ENCODE data around the gene ZNF106. TPM values are rescaled to one million over a fixed set of nuclear protein-coding genes. Genes with fewer than 3 reads are reported as not detected.

Gene ZNF106
- total RNA-seq, 1 donor from 2014 or later: 69.6 TPM

- DNase-seq (ENCODE audit: low read depth): no peak
- no peak for TF ChIP-seq CTCF (IDR thresholded peaks at IDR 0.05; ENCODE audit: insufficient read depth, low read depth, low read length)
- no peak for TF ChIP-seq EZH2 (IDR thresholded peaks at IDR 0.05; ENCODE audit: insufficient read depth, low read length)
- H3K4me3 ChIP-seq (ENCODE audit: insufficient read depth, low read depth, low read length): no peak overlapping the region
- no peaks in the 10 kb centered on the region for H3K4me1 ChIP-seq (ENCODE audit: insufficient read depth, low read length)
- Mint-ChIP-seq H3K36me3 (ENCODE audit: low read depth, unreplicated experiment) (peaks cover 5% of the 10 kb centered on the region), H3K4me1 (ENCODE audit: low read depth, unreplicated experiment) (peaks cover 5% of the 10 kb centered on the region), H3K9me3 (ENCODE audit: unreplicated experiment) (no peaks in the 10 kb centered on the region), H3K27ac (ENCODE audit: unreplicated experiment) (no peak overlapping the region), H3K4me3 (ENCODE audit: unreplicated experiment) (no peak overlapping the region), H3K27me3 (ENCODE audit: low read depth, unreplicated experiment) (no peaks in the 10 kb centered on the region)
- no peak for FAIRE-seq
- no peaks in the 10 kb centered on the region for H3K36me3 ChIP-seq (ENCODE audit: insufficient read depth, low read length)
- no peaks in the 10 kb centered on the region for H3K9me3 ChIP-seq (ENCODE audit: insufficient read depth, low read depth, low read length)
- H4K20me1 ChIP-seq (ENCODE audit: insufficient read depth, low read length): peaks cover 24% of the 10 kb centered on the region
- no peak overlapping the region for H3K4me2 ChIP-seq (ENCODE audit: low read length)
- no peak overlapping the region for H3K27ac ChIP-seq (ENCODE audit: low read depth, low read length)
- H3K79me2 ChIP-seq (ENCODE audit: insufficient read depth, low read length): peaks cover 76% of the 10 kb centered on the region
- no peak overlapping the region for H3K9ac ChIP-seq (ENCODE audit: low read length)
- H2AFZ ChIP-seq (ENCODE audit: low read depth, low read length): no peak overlapping the region
- H3K27me3 ChIP-seq (ENCODE audit: insufficient read depth, low read length): no peaks in the 10 kb centered on the region
Observed at GRCh38 chr15:42483677-42484076, 7.3 kb downstream of the ZNF106 start.

GRCh38 chr15:42482701-42483100 lies 8.2 kb downstream of the ZNF106 start:
- Histone ChIP-seq H3K9ac (ENCODE audit: low read length) (no peak overlapping the region), H2AFZ (ENCODE audit: low read depth, low read length) (no peak overlapping the region), H3K9me3 (ENCODE audit: insufficient read depth, low read depth, low read length) (no peaks in the 10 kb centered on the region), H4K20me1 (ENCODE audit: insufficient read depth, low read length) (peaks cover 21% of the 10 kb centered on the region), H3K79me2 (ENCODE audit: insufficient read depth, low read length) (peaks cover 69% of the 10 kb centered on the region), H3K27ac (ENCODE audit: low read depth, low read length) (no peak overlapping the region), H3K4me2 (ENCODE audit: low read length) (no peak overlapping the region), H3K36me3 (ENCODE audit: insufficient read depth, low read length) (no peaks in the 10 kb centered on the region), H3K4me1 (ENCODE audit: insufficient read depth, low read length) (no peaks in the 10 kb centered on the region), H3K4me3 (ENCODE audit: insufficient read depth, low read depth, low read length) (no peak overlapping the region), H3K27me3 (ENCODE audit: insufficient read depth, low read length) (no peaks in the 10 kb centered on the region)
- peaks cover 5% of the 10 kb centered on the region for H3K36me3 Mint-ChIP-seq (ENCODE audit: low read depth, unreplicated experiment)
- no peak overlapping the region for H3K27ac Mint-ChIP-seq (ENCODE audit: unreplicated experiment)
- no peaks in the 10 kb centered on the region for H3K27me3 Mint-ChIP-seq (ENCODE audit: low read depth, unreplicated experiment)
- DNase-seq (ENCODE audit: low read depth) (no peak), FAIRE-seq (no peak)
- TF ChIP-seq CTCF (IDR thresholded peaks at IDR 0.05; ENCODE audit: insufficient read depth, low read depth, low read length): no peak
- TF ChIP-seq EZH2 (IDR thresholded peaks at IDR 0.05; ENCODE audit: insufficient read depth, low read length): no peak
- no peak overlapping the region for H3K4me3 Mint-ChIP-seq (ENCODE audit: unreplicated experiment)
- H3K9me3 Mint-ChIP-seq (ENCODE audit: unreplicated experiment): no peaks in the 10 kb centered on the region
- H3K4me1 Mint-ChIP-seq (ENCODE audit: low read depth, unreplicated experiment): peaks cover 3% of the 10 kb centered on the region

- peaks cover 49% of the 10 kb centered on the region for H3K79me2 ChIP-seq (ENCODE audit: insufficient read depth, low read length)
Observed at GRCh38 chr15:42474827-42475226, 16.1 kb downstream of the ZNF106 start.

More at GRCh38 chr15:42474827-42475226, 16.1 kb downstream of the ZNF106 start:
- H3K4me1 Mint-ChIP-seq (ENCODE audit: low read depth, unreplicated experiment): no peaks in the 10 kb centered on the region
- FAIRE-seq (no peak), DNase-seq (ENCODE audit: low read depth) (no peak)
- Histone ChIP-seq H3K27me3 (ENCODE audit: insufficient read depth, low read length) (no peaks in the 10 kb centered on the region), H2AFZ (ENCODE audit: low read depth, low read length) (no peak overlapping the region), H3K9ac (ENCODE audit: low read length) (no peak overlapping the region), H4K20me1 (ENCODE audit: insufficient read depth, low read length) (peaks cover 25% of the 10 kb centered on the region), H3K36me3 (ENCODE audit: insufficient read depth, low read length) (no peaks in the 10 kb centered on the region), H3K27ac (ENCODE audit: low read depth, low read length) (no peak overlapping the region), H3K9me3 (ENCODE audit: insufficient read depth, low read depth, low read length) (no peaks in the 10 kb centered on the region), H3K4me3 (ENCODE audit: insufficient read depth, low read depth, low read length) (no peak overlapping the region), H3K4me1 (ENCODE audit: insufficient read depth, low read length) (no peaks in the 10 kb centered on the region), H3K4me2 (ENCODE audit: low read length) (no peak overlapping the region)
- no peaks in the 10 kb centered on the region for H3K9me3 Mint-ChIP-seq (ENCODE audit: unreplicated experiment)
- no peak overlapping the region for H3K4me3 Mint-ChIP-seq (ENCODE audit: unreplicated experiment)
- no peaks in the 10 kb centered on the region for H3K36me3 Mint-ChIP-seq (ENCODE audit: low read depth, unreplicated experiment)
- TF ChIP-seq EZH2 (IDR thresholded peaks at IDR 0.05; ENCODE audit: insufficient read depth, low read length): no peak
- no peak for TF ChIP-seq CTCF (IDR thresholded peaks at IDR 0.05; ENCODE audit: insufficient read depth, low read depth, low read length)
- no peaks in the 10 kb centered on the region for H3K27me3 Mint-ChIP-seq (ENCODE audit: low read depth, unreplicated experiment)
- H3K27ac Mint-ChIP-seq (ENCODE audit: unreplicated experiment): no peak overlapping the region
